ENCODE results near the gene FAM171A2. TPM values are rescaled to one million over a fixed set of nuclear protein-coding genes. Genes with fewer than 3 reads are reported as not detected.
A peak's percentile ranks its signal among the peaks of the same experiment; 100 is the strongest.

Gene FAM171A2
- total RNA-seq, 1 donor from 2014 or later = 18.1 TPM

DNA sequence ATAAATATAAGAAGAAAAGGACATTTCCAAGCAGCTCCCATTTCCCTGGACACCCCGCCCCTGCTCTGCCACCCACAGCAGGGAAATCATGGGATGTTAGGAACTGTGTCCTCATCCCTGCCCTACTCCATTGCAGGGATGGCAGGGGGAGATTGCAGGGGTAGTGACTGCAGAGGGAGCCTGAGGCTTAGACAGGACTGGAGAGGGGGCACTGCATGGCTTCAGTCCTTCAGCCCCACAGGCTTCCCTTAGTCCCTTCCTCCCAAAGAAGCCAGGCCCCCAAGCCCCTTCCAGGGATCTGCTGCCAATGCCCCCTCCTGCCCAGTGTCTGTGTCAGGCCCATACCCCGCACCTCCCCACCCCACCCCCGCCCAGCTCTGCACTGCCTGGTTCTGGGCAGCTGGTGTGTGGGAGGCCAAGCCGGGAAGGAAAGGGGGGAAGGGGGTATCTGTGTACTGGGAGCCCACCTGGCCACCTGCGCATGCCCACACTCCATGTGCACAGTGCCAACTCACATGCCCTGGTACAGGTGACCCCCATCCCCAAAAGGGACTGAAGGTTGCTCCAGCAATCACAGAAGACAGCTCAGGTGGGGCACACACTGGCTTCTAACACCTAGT lies 52.0 kb downstream of the FAM171A2 start:
- no peak overlapping the region for H2AFZ ChIP-seq (replicated peaks)
- H3K36me3 Mint-ChIP-seq = no peaks in the 10 kb centered on the region
- H3K9me3 Mint-ChIP-seq = no peaks in the 10 kb centered on the region
- peaks cover 24% of the 10 kb centered on the region for H3K4me1 Mint-ChIP-seq
- peaks cover 33% of the 10 kb centered on the region for H4K20me1 ChIP-seq (ENCODE audit: low read depth)
- peaks cover 28% of the 10 kb centered on the region for H3F3A ChIP-seq (ENCODE audit: low read depth)
- no peaks in the 10 kb centered on the region for H3K79me2 ChIP-seq (ENCODE audit: low read depth)
- no peak for DNase-seq (ENCODE audit: low spot score)
- H3K27me3 ChIP-seq = peaks cover 80% of the 10 kb centered on the region
- no peak overlapping the region for H3K27ac Mint-ChIP-seq
- H3K4me2 ChIP-seq = no peak overlapping the region
- H3K27me3 Mint-ChIP-seq (ENCODE audit: insufficient read depth, low read depth) = peaks cover 39% of the 10 kb centered on the region
- H3K9me3 ChIP-seq (ENCODE audit: low read depth) = no peaks in the 10 kb centered on the region
- H3K4me3 Mint-ChIP-seq = no peak overlapping the region
- no peak overlapping the region for H3K9ac ChIP-seq
- no peak for TF ChIP-seq EZH2 (IDR thresholded peaks at IDR 0.05)
- TF ChIP-seq EZH2phosphoT487 (IDR thresholded peaks at IDR 0.05) = no peak
- TF ChIP-seq, protein P1, sequence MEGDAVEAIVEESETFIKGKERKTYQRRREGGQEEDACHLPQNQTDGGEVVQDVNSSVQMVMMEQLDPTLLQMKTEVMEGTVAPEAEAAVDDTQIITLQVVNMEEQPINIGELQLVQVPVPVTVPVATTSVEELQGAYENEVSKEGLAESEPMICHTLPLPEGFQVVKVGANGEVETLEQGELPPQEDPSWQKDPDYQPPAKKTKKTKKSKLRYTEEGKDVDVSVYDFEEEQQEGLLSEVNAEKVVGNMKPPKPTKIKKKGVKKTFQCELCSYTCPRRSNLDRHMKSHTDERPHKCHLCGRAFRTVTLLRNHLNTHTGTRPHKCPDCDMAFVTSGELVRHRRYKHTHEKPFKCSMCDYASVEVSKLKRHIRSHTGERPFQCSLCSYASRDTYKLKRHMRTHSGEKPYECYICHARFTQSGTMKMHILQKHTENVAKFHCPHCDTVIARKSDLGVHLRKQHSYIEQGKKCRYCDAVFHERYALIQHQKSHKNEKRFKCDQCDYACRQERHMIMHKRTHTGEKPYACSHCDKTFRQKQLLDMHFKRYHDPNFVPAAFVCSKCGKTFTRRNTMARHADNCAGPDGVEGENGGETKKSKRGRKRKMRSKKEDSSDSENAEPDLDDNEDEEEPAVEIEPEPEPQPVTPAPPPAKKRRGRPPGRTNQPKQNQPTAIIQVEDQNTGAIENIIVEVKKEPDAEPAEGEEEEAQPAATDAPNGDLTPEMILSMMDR (IDR thresholded peaks at IDR 0.05) = no peak
- H3K4me3 ChIP-seq = no peak overlapping the region
- no peak overlapping the region for H3K27ac ChIP-seq
- peaks cover 21% of the 10 kb centered on the region for H3K4me1 ChIP-seq
- no peaks in the 10 kb centered on the region for H3K36me3 ChIP-seq

GRCh38 chr17:44310609-44311376 lies 52.9 kb downstream of the FAM171A2 start:
- no peak overlapping the region for H3K27ac Mint-ChIP-seq
- Histone ChIP-seq H3K9ac (no peak overlapping the region), H2AFZ (replicated peaks) (no peak overlapping the region), H3K36me3 (no peaks in the 10 kb centered on the region), H3K4me2 (no peak overlapping the region), H3K27me3 (peaks cover 77% of the 10 kb centered on the region), H4K20me1 (ENCODE audit: low read depth) (peaks cover 30% of the 10 kb centered on the region), H3K27ac (no peak overlapping the region), H3K9me3 (ENCODE audit: low read depth) (no peaks in the 10 kb centered on the region), H3K4me1 (peaks cover 17% of the 10 kb centered on the region), H3K79me2 (ENCODE audit: low read depth) (no peaks in the 10 kb centered on the region), H3F3A (ENCODE audit: low read depth) (peaks cover 21% of the 10 kb centered on the region), H3K4me3 (no peak overlapping the region)
- TF ChIP-seq EZH2phosphoT487 (IDR thresholded peaks at IDR 0.05) (no peak), EZH2 (IDR thresholded peaks at IDR 0.05) (no peak)
- TF ChIP-seq, protein P1 (IDR thresholded peaks at IDR 0.05) = no peak
- H3K27me3 Mint-ChIP-seq (ENCODE audit: insufficient read depth, low read depth) = peaks cover 40% of the 10 kb centered on the region
- no peaks in the 10 kb centered on the region for H3K9me3 Mint-ChIP-seq
- no peaks in the 10 kb centered on the region for H3K36me3 Mint-ChIP-seq
- no peak for DNase-seq (ENCODE audit: low spot score)
- peaks cover 21% of the 10 kb centered on the region for H3K4me1 Mint-ChIP-seq
- H3K4me3 Mint-ChIP-seq = peak overlapping the region; percentile 38

DNA sequence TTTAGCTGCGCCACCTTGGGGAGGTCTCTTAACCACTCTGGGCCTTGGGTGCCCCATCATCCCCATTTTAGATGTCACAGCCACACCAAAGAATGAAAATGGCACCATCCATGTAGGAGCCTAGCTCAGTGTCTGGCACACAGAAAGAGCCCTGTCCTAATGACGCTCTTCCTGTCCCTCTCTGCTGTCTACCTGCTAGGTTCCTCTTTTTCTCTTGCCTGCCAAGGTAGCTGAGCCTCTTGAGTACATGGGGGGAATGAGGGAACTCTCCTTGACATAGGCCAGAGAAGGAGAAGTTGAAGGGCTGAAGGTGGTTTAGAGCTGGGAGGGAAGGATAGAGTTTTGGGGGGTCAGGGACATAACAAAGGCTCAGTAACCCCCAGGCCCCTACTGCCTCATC lies 53.5 kb downstream of the FAM171A2 start:
- H3K27ac Mint-ChIP-seq = no peak overlapping the region

More for the DNA sequence above, 53.5 kb downstream of the FAM171A2 start:
- DNase-seq (ENCODE audit: low spot score) = no peak
- H3K9me3 ChIP-seq (ENCODE audit: low read depth) = no peaks in the 10 kb centered on the region
- H4K20me1 ChIP-seq (ENCODE audit: low read depth) = peaks cover 26% of the 10 kb centered on the region
- Mint-ChIP-seq H3K4me3 (peak overlapping the region; percentile 68), H3K4me1 (peaks cover 17% of the 10 kb centered on the region), H3K27me3 (ENCODE audit: insufficient read depth, low read depth) (peaks cover 38% of the 10 kb centered on the region), H3K36me3 (no peaks in the 10 kb centered on the region), H3K9me3 (no peaks in the 10 kb centered on the region)
- TF ChIP-seq, protein P1 (IDR thresholded peaks at IDR 0.05) = no peak
- TF ChIP-seq EZH2 (IDR thresholded peaks at IDR 0.05) (no peak), EZH2phosphoT487 (IDR thresholded peaks at IDR 0.05) (no peak)
- H3K27ac ChIP-seq = no peak overlapping the region
- H3K4me2 ChIP-seq = no peak overlapping the region
- no peak overlapping the region for H2AFZ ChIP-seq (replicated peaks)
- H3K4me1 ChIP-seq = peaks cover 13% of the 10 kb centered on the region
- peaks cover 17% of the 10 kb centered on the region for H3F3A ChIP-seq (ENCODE audit: low read depth)
- no peak overlapping the region for H3K4me3 ChIP-seq
- H3K27me3 ChIP-seq = peaks cover 71% of the 10 kb centered on the region
- no peak overlapping the region for H3K9ac ChIP-seq
- no peaks in the 10 kb centered on the region for H3K79me2 ChIP-seq (ENCODE audit: low read depth)
- no peaks in the 10 kb centered on the region for H3K36me3 ChIP-seq
